Stimulated activated naive CD8-positive, alpha-beta T cell treated with anti-CD3 and anti-CD28 coated beads, Interleukin-15, amount 100 ng/mL, for 72 hours (primary cell): ENCODE measurements around the gene SEMA5A.

ENCODE experiments used
- ATAC-seq: fragments of 150-1000 bp; cut with Tn5 transposase; 2 replicates; pipeline ENCODE4 v1.10.0; 2021; ENCODE audit warnings: mild to moderate bottlenecking, moderate library complexity
- DNase-seq, 2 donors: peaks; one replicate each; pipeline ENCODE4 v3.0.0; 2021 to 2022
- H3K27ac Mint-ChIP-seq, 2 donors: one replicate each; pipeline ENCODE4 v1.8.0; 2022; ENCODE audit warnings: mild to moderate bottlenecking in 2 of 2, mixed read lengths in 2 of 2, moderate library complexity in 2 of 2
- H3K27me3 Mint-ChIP-seq: one replicate; pipeline ENCODE4 v1.8.0; 2022; ENCODE audit warnings: mixed read lengths
- H3K4me1 Mint-ChIP-seq: one replicate; pipeline ENCODE4 v1.8.0; 2022; ENCODE audit warnings: mild to moderate bottlenecking, mixed read lengths
- H3K4me3 Mint-ChIP-seq, 2 donors: one replicate each; pipeline ENCODE4 v1.8.0; 2022; ENCODE audit warnings: mild to moderate bottlenecking in 2 of 2, mixed read lengths in 2 of 2, moderate library complexity in 1 of 2
- H3K9me3 Mint-ChIP-seq, 2 donors: one replicate each; pipeline ENCODE4 v1.8.0; 2022; ENCODE audit warnings: mixed read lengths in 2 of 2

The SEMA5A gene

DNA sequence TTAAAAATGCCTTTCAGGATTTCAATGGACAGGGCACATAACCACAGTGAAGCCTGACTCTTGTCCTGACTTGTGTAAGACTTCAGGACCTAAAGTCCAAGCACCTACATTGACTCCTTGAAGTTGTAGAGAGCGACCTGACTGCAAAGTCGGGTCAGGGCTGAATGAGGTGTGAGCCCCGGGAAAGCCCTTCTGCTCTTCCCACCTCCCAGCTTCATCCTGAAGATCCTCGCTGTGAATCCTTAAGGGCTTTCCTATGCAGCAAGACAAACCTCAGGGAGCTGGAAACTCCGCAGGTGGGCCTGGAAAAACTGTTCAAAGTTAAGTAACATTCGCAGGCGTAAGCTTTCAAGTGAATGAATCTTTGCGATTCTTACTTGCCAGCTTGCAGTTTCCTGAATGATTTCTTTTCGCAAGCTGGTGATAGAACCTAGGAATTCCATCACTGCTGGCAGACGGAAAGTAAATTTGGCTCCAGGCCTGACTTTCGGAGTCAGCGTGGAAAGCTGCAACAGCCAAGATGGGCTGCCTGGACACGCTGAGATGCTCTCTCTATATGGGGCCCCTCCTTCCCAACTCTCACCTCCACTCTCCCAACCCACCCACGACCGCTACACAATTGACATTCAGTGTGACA lies 10.9 kb downstream of the SEMA5A start:
- Mint-ChIP-seq H3K27ac (no peak overlapping the region), H3K4me3 (no peak overlapping the region), H3K9me3 (no peaks in the 10 kb centered on the region), H3K27me3 (no peaks in the 10 kb centered on the region), H3K4me1 (no peaks in the 10 kb centered on the region)
- ATAC-seq (no peak), DNase-seq (no peak)

DNA sequence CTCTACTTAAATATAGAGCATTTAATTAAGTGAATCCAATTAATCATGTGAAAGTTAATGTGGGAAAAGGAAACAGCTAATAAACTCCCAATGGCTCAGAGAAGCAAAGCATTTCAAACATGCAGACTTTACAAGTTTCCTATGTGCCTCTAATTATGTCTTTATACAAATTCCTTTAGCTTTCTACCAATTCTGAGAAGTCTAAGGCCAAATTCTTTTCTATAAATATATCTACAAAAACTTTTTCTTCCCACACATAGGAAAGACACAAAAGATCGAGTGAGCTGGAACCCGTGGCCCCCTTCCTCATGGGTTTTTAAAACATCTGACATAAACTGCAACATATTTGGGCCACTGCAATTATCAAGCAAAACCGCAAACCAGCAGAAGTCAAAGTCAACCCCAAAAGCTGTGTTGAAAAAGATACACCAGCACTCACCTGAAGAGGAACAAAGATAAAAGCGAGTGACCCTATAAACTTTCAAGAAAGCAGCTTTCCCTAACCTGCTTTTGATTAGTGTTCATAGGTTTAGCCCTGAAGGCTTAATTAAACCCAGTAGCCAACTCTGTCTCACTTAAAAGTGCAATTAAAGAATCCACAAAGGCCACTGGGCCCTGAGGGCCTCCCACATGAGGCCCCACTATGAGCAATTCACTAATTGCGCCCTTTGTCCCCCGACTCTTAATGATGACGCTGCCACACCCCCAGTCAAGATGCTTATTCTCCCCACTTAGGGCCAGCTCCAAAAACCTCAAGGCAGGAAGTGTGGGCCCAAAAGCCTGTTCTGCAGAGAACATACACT lies 12.1 kb downstream of the SEMA5A start:
- no peaks in the 10 kb centered on the region for H3K4me1 Mint-ChIP-seq
- ATAC-seq = no peak

DNA sequence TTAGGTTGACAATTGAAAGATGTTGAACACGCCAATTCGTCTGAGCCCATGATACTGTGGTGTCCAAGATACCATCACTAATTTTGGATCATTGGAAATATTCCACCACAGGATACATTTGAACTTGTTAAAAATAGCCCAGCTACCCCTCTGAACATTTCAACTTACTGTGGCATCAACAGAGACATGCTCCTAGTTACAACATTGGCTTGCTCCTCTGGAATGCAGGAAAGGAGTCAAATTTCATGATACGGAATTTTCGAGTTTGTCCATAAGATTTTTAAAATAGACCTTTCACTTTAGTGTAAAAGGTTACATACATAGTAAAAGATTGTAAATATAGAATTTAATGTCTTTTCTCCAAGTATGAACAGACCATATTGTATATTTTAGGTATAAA lies 12.8 kb downstream of the SEMA5A start:
- Mint-ChIP-seq H3K9me3 (no peaks in the 10 kb centered on the region), H3K27ac (no peak overlapping the region), H3K4me1 (no peaks in the 10 kb centered on the region), H3K27me3 (no peaks in the 10 kb centered on the region), H3K4me3 (no peak overlapping the region)
- ATAC-seq (no peak), DNase-seq (no peak)

More for the DNA sequence above, 12.1 kb downstream of the SEMA5A start:
- DNase-seq = no peak
- Mint-ChIP-seq H3K4me3 (no peak overlapping the region), H3K9me3 (no peaks in the 10 kb centered on the region), H3K27ac (no peak overlapping the region), H3K27me3 (no peaks in the 10 kb centered on the region)

DNA sequence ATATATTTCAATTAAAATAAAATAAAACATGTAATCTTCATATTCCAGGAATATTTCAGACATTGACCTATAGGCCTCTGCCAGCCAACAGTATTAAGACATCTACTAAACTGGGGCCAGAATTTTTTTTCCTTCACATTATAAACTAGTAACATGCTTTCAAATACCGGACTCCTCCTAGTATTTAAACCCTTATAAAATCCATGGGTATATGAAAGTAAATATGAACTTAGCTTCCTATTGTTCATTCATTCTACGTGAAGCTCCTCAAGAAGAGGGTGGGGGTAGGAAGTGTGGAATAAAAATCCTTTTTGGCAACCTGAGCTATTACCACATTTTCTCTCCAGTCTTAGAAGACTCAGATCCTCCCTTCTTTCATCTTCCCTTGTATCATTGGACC lies 16.4 kb downstream of the SEMA5A start:
- H3K4me3 Mint-ChIP-seq = no peak overlapping the region
- H3K27ac Mint-ChIP-seq = no peak overlapping the region
- no peak for ATAC-seq
- no peaks in the 10 kb centered on the region for H3K4me1 Mint-ChIP-seq
- DNase-seq = no peak
- no peaks in the 10 kb centered on the region for H3K27me3 Mint-ChIP-seq
- H3K9me3 Mint-ChIP-seq = no peaks in the 10 kb centered on the region

DNA sequence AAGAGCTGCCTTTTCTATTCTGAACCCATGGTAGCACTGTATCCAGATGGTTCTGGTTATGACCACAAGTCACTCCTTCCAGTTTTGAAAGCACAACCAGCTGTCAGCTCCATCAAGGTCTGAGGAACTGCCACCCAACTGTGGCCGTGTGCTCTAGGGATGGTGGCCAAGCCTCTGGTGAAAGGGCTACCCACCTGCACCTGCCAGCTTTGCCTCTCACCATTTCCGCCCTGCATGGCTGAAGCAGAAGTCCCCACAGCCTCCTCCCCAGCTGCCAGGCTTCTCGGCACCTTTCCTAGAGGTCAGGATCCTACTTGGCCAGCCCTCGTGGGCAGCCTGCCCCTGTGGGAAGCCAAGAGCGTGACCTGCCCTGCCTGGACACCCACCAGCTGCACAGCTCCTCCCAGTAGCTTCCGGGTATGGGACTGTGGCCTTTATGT lies 16.8 kb downstream of the SEMA5A start:
- no peaks in the 10 kb centered on the region for H3K9me3 Mint-ChIP-seq
- ATAC-seq (no peak), DNase-seq (no peak)
- no peak overlapping the region for H3K27ac Mint-ChIP-seq
- H3K4me1 Mint-ChIP-seq = no peaks in the 10 kb centered on the region
- no peaks in the 10 kb centered on the region for H3K27me3 Mint-ChIP-seq
- H3K4me3 Mint-ChIP-seq = no peak overlapping the region

DNA sequence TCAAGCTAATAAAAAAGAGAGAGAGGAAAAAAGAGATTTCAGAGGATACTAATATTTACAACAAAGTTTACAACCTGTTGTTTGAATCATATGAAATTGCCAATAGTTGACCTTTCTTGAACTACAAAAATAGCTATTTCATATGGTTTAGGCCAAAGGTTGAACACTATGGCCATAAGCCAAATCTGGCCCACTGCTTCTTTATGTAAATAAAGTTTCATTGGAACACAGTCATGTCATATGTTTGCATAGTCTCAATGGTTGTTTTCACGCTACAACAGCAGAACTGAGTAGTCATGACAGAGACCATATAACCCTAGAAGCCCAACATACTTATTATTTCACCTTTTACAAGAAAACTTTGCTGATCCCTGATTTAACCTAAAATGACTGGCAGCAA lies 20.9 kb downstream of the SEMA5A start:
- no peaks in the 10 kb centered on the region for H3K27me3 Mint-ChIP-seq
- no peak for DNase-seq
- H3K27ac Mint-ChIP-seq = no peak overlapping the region
- no peak overlapping the region for H3K4me3 Mint-ChIP-seq
- H3K4me1 Mint-ChIP-seq = no peaks in the 10 kb centered on the region
- no peak for ATAC-seq
- no peaks in the 10 kb centered on the region for H3K9me3 Mint-ChIP-seq

DNA sequence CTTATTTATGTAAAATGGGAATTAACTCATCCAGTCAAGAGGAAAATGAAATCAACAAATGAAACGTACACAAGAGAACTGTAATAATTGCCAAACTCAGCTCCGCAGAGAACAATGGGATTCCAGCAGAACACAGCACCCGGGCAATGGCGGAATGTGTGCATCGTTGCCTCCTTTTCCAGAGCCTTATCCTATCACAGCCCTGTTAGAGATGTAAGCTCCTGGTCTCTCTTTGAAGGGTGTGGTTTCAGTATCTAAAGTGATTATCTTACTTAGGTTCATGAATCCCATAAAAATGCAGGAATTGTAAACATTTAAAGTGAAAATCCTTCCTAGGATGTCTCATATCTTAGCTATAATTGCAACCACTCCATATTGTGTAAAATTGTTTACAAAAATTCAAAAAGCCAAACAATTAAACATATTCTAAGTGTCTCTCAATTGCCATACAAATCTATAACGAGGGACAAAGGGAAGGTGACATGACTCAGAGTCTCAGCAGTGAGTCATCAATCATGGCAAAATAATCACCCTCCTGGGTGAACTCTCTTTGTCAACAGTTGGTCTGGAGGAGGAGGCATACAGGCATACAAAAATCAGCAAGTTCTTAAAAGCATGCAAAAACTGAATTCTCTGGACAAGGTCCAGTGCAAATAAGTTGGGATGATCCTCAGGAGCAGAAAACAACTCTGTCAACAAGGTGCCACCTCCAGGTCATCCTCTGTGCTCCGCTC lies 22.6 kb downstream of the SEMA5A start:
- Mint-ChIP-seq H3K4me3 (no peak overlapping the region), H3K4me1 (no peaks in the 10 kb centered on the region), H3K27me3 (no peaks in the 10 kb centered on the region), H3K27ac (no peak overlapping the region), H3K9me3 (no peaks in the 10 kb centered on the region)
- DNase-seq (no peak), ATAC-seq (no peak)

DNA sequence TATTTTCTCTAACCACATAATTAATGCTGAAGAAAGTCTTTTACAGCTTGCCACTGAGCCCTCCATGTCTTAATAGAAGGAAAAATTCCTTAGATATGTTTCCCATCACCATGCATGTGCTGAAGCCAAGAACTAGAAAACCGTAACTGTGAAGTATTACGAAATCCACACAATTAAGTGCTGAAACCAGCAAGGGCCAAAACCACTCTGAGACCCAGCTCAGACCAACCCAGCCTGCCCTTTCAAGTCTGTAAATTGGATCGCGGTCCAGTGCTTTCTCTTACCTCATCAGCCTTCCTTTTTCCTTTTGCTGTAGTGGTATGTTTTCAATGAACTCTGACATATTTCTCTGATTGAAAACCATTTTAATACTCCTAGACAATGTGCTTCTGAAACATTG lies 26.3 kb downstream of the SEMA5A start:
- DNase-seq (no peak), ATAC-seq (no peak)
- no peak overlapping the region for H3K27ac Mint-ChIP-seq
- no peaks in the 10 kb centered on the region for H3K4me1 Mint-ChIP-seq
- H3K9me3 Mint-ChIP-seq = peaks cover 0 to 4% of the 10 kb centered on the region in 2 donors
- no peak overlapping the region for H3K4me3 Mint-ChIP-seq
- H3K27me3 Mint-ChIP-seq = no peaks in the 10 kb centered on the region

DNA sequence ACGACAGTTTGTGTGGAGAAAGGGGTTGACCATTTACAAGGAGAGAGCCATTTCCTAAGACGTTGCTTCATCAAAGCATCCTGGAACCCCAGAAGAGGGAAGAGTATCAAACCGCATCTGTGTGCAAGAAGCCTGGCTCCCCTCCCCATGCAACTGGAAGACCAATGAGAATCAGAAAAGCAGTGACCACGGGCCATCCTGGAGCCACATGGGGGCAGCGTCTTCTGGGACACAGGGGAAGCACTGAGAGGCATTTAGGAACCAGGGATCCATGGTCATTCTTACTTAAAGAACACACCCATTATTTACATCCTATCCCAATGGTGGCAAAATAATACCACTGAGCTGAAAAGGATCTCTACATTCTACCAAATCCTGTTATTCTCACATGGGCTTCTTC lies 29.3 kb downstream of the SEMA5A start:
- no peak overlapping the region for H3K4me3 Mint-ChIP-seq
- H3K27ac Mint-ChIP-seq = no peak overlapping the region
- no peak for ATAC-seq
- no peak for DNase-seq
- no peaks in the 10 kb centered on the region for H3K4me1 Mint-ChIP-seq
- H3K27me3 Mint-ChIP-seq = no peaks in the 10 kb centered on the region
- H3K9me3 Mint-ChIP-seq = peaks cover 0 to 9% of the 10 kb centered on the region in 2 donors

DNA sequence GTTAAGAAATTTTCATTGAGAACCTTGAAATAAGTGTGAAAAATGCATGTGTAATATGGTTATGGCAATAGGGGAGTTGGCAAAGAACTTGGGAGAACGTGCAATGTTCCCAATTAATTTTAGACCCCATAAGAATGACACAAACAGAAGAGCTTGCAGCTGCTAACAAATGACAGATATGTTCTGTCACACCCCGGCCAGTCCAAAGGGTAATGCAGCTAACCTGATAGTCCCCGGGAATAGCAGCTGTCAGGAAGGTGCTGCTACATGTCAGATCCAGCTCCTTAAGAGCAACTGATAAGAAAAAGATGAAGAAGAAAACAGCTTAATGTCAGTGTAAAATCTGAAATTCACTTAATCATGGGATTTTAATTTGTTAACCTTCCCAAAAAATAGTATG lies 30.4 kb downstream of the SEMA5A start:
- H3K9me3 Mint-ChIP-seq = peaks cover 0 to 9% of the 10 kb centered on the region in 2 donors
- DNase-seq = no peak
- H3K4me1 Mint-ChIP-seq = no peaks in the 10 kb centered on the region
- H3K27me3 Mint-ChIP-seq = no peaks in the 10 kb centered on the region
- no peak for ATAC-seq
- no peak overlapping the region for H3K4me3 Mint-ChIP-seq
- no peak overlapping the region for H3K27ac Mint-ChIP-seq

DNA sequence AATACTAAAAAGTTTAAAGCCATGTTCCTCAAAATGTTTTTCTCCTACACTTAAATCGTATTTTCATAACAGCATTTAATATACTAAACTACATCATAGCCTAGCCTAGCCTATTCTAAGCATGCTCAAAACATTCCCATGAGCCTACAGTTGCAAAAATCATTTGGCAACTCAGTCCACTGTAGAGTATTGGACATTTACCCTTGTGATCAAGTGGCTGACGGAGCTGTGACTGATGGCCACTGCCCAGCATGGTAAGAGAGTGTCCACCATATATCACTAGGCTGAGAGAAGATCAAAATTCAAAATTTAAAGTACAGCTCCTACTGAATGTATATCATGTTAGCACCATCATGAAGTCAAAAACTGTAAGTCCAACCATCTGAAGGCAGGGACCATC lies 30.9 kb downstream of the SEMA5A start:
- Mint-ChIP-seq H3K4me3 (no peak overlapping the region), H3K9me3 (peaks cover 0 to 9% of the 10 kb centered on the region in 2 donors), H3K27me3 (no peaks in the 10 kb centered on the region), H3K27ac (no peak overlapping the region), H3K4me1 (no peaks in the 10 kb centered on the region)
- ATAC-seq (no peak), DNase-seq (no peak)

DNA sequence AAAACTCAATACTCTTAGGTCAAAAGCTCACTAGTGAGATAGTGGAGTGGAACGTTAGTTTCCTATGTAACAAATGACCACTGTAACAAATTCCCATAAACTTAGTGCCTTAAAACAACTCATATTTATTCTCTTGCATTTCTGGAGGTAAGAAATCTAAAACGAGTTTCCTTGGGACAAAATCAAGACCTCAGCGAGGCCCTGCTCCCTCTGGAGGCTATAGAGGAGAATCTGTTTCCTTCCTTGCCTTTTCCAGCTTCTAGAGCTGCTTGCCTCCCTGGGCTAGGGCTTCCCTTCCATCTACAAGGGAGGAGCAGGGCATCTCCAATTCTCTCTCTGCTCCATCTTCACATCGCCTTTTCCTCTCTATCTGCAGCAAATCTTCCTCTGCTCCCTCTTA lies 32.0 kb downstream of the SEMA5A start:
- Mint-ChIP-seq H3K4me3 (no peak overlapping the region), H3K27ac (no peak overlapping the region), H3K27me3 (no peaks in the 10 kb centered on the region), H3K4me1 (no peaks in the 10 kb centered on the region), H3K9me3 (peaks cover 2 to 9% of the 10 kb centered on the region in 2 donors)
- DNase-seq (no peak), ATAC-seq (no peak)

DNA sequence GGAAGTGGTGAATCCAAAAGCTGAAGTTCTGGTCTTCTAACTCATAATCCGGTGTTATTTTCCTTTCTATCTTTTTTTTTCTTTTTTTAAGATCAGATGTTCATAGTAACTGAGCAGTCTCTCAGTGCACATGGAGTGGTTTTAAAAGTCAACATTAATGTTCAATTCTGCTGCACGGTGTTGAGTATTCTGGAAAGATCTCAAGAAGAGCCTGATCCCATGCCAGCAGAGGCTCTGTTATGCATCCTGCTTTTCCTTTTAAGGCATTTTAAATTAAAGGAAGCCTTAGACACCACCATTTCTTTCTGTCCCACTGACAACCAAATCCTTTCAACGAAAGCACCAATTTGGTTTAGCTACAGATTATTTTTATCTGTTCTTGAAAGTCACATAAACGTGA lies 33.4 kb downstream of the SEMA5A start:
- no peak overlapping the region for H3K4me3 Mint-ChIP-seq
- no peaks in the 10 kb centered on the region for H3K4me1 Mint-ChIP-seq
- ATAC-seq (no peak), DNase-seq (no peak)
- H3K27ac Mint-ChIP-seq = no peak overlapping the region
- H3K27me3 Mint-ChIP-seq = no peaks in the 10 kb centered on the region
- H3K9me3 Mint-ChIP-seq = peaks cover 9 to 11% of the 10 kb centered on the region in 2 donors

DNA sequence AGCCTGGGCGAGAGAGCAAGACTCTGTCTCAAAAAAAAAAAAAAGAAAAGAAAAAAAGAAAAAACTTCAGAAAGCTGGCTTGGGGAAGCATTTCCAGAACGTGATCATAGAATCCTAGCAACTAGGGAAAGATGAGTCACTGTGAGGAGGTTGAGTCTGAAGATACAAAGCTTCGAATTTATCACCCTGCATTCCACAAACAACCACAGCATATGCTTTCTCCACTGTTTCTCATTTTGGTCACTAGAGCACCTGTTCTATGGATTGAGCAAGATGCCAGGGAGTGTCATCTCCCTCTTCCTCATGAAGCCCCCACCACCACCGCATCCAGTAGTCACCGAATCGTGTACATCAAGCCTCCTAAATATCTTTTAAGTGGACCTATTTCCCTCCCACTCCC lies 37.9 kb downstream of the SEMA5A start:
- no peaks in the 10 kb centered on the region for H3K4me1 Mint-ChIP-seq
- no peaks in the 10 kb centered on the region for H3K27me3 Mint-ChIP-seq
- no peak overlapping the region for H3K27ac Mint-ChIP-seq
- DNase-seq = no peak
- H3K9me3 Mint-ChIP-seq = peaks cover 0 to 11% of the 10 kb centered on the region in 2 donors
- no peak for ATAC-seq
- no peak overlapping the region for H3K4me3 Mint-ChIP-seq

DNA sequence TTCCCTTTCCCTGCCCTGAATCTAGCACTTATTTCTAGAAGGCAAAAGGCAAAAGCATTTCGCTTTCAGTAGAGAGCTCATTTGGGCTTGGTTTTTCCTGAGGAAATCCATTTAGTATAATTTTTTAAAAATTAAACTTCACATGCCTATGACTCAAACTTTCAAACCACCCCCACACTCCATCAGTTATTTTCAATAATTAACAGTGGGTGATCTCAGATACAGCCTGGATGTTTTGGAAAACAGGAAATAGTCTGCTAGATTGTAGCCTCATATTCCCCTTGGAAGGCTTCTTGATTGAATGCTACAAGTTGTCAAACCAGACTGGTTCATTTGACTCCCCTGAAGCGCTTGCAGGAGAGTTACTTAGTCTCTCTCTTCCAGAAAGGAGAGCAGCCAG lies 40.6 kb downstream of the SEMA5A start:
- Mint-ChIP-seq H3K4me3 (no peak overlapping the region), H3K27me3 (no peaks in the 10 kb centered on the region), H3K27ac (no peak overlapping the region), H3K9me3 (peaks cover 0 to 11% of the 10 kb centered on the region in 2 donors), H3K4me1 (no peaks in the 10 kb centered on the region)
- no peak for ATAC-seq
- DNase-seq = no peak

DNA sequence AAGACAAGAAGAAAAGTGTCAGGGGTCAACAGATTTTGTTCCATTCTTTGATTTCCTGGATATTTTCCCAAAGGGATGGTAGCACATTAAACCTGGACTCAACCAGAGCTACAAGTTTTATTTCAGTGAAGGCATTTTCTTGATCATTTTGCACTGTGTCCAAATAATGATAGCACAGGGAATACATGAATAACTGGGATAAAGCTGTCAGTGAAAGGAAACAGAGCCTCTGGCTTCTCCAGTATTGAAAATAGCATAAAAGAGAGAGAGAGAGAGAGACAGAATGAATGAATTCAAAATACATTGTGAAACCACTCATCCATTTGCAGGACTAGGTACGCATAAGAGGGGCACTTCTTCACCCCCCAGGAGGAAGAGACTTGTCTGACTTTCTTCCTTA lies 43.0 kb downstream of the SEMA5A start:
- H3K27ac Mint-ChIP-seq = peak overlapping the region in 1 of 2 donors; percentile 29
- no peaks in the 10 kb centered on the region for H3K9me3 Mint-ChIP-seq
- ATAC-seq (no peak), DNase-seq (no peak)
- H3K27me3 Mint-ChIP-seq = no peaks in the 10 kb centered on the region
- H3K4me1 Mint-ChIP-seq = no peaks in the 10 kb centered on the region
- no peak overlapping the region for H3K4me3 Mint-ChIP-seq
